Left hindlimb (tissue), 1 donor: ENCODE results near the gene SYT17.

Experiments
- DNase-seq: peaks from one replicate; pipeline ENCODE4 v3.0.0-alpha.2; 2018

Gene SYT17

DNA sequence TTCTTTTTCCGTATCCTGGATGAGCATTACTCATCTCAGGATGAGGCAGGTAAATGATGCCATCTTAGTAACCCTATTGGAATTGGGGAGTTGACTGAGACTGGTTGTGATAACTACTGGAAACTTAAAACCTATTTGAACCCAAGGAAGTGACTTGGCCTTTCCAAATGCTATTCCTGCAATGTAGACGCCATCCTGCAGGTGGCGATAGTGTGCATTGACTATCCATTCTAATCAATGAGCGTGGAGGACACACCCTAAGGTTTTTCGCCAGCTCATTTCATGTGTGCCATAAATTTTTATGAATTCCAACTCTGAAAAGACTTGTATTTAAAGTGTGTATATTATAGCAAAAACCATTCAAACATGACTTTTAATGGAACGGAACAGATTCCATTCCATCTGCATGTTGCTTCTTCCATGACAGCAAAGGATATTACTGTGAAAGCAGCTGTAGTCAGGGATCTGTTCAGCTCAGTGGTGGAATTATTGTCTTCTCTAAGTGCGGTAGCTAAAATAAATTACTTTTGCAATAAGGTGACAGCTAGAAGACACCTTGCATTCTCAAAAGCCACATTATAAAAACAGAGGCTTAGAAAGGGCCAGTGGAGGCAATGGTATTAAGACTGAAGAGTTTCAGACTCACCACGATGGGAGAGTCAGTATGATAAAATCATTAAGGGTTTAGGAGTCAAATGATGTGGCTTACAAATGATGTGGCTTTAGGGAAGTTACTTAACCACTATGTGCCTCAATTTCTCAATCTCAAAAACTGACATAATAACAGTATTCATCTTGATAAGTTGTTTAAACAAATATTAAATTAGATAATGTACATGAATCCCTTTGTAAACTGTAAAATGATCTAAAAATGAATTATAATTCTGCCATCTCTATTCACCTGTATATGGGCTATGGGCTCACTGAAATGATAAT, 55.5 kb downstream of the SYT17 start:
- no peak for DNase-seq

DNA sequence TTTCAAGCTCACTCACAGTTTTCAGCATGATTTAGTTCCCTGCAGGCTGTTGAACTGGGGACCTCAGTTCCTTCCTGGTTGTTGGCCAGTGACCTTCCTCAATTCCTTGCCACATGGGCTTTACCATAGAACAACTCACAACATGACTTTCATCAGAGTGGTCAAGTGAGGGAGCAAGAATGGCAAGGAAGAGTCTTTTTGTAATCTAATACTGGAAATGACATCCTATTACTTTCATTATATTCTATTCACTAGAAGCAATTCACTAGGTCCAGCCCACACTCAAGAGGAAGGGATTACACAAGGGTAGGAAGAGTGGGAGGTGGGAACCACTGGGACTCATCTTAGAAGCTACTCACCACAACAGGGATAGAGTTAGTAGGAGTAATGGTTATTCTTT, 57.6 kb downstream of the SYT17 start:
- no peak for DNase-seq

DNA sequence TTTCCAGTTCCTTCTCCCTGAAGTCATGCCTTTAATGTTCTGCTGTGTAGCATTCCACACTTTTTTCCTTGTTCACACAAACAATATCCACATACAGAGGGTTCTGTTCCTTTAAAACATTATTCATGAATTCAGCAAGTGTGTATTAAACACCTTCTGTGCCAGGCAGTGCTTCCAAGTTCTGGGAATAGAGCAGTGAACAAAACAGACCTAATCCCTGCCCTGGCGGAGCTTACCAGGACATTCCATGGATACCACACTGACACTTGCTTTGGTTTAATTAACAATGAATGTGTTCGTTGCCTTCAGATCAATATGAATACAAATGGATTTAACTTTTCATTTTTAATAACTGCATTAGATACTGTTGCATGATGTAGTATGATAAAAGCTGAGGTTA, 59.6 kb downstream of the SYT17 start:
- peak; percentile 43 for DNase-seq

DNA sequence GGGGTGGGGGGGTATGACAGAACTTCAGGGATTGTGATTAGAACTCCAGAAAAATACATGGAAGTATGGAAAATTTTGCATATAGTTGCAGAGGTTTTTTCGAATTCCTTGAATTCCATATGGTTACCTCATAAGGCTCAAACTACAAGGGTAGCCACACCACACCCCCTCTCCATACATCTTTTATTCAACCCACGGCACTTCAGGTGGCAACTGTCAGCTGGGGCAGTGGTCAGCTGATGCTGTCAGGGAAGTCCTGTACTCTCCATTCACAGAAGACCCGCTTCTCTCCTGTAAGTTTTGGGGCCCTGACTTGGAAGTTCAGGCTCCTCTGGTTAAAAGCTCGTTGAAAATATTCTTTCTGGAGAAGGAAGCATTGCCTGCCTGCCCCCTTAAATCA, 60.0 kb downstream of the SYT17 start:
- no peak for DNase-seq

DNA sequence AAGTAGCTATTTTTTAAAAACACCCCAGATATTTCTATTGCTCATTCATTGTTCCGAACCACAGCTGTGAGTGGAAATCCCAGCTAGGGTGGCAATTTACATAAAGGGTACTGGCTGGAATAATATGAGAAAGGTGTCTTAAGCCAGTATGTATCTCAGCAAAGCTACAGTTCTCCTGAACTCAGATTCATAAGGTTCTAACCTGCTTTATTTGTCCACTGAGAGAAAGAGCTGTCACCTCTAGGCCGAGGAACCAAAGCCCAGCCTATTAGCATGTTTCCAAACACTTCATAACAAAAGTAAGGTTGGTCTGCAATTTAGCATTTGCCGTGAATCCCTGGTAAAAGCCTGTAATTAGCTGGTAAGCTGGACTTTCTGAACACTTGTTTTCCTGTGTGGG, 60.5 kb downstream of the SYT17 start:
- DNase-seq: no peak

DNA sequence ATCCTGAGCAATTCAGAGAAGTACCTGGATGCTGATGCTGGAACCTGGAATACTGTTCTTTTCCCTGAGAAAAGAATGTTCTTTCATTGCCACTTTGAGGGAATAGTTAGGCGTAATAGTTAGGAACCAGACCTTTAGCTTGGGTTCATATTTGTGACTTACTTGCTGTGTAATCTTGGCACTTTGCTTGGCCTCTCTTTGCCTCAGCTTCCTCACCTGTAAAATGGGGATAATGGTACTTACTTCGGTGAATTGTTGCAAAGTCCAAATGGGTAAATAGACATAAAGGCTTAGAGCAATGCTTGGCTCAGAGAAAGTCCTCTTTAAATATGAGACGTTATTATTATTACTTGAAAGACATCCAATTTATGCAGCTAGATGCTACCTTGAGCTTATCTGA, 62.5 kb downstream of the SYT17 start:
- DNase-seq: no peak

DNA sequence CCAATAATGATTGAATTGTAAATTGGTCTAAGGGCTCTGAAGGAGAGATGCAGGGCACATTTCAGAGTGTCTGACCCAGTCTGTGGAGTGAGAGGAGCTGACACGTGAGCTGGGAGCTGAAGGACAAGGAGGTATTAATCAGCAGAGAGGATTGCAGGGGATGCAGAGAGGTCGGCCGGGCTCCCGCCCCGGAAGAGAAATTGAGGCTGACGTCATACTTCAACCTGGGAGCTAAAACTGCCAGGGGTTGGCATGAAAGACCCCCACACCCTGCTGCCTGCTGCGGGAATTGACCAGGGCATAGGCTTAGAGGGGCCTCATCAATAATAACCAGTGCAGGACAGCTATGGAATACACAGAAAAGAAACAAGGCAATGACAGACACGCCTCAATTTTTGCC, 63.8 kb downstream of the SYT17 start:
- no peak for DNase-seq

DNA sequence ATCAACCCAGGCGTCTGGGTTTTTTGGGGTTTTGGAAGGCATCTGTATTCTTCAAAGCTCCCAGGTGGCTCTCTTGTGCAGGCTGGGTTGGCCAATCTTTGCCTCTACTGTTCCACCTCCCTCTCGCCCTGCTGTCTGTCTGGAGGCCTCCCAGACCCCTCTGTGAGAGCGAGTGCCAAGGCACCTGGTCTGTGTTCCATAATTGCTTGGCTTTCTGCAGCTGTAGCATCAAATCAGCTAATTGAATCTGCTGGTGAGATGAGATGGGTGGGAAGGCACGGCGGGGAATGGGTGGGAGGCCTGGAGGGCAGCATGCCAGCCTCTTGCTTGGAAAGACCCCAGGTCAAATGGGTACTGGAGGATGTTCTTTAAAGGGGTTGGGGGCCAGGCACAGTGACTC, 64.9 kb downstream of the SYT17 start:
- no peak for DNase-seq

DNA sequence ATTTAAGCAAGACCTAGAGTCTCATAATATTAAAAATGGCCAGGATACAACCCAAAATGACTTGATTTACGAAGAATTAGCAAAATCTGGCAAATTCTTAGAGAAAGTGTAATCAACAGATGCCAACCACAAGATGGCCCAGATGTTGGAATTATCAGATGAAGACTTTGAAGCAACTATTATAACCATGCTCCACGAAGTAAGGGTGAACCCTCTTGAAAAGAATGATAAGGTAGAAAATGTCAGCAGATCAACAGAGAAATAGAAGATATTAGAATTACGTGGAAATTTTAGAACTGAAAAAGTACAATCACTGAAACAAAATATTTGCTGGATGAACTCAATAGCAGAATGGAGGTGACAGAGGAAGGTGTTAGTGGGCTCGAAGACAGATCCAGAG, 67.4 kb downstream of the SYT17 start:
- no peak for DNase-seq

DNA sequence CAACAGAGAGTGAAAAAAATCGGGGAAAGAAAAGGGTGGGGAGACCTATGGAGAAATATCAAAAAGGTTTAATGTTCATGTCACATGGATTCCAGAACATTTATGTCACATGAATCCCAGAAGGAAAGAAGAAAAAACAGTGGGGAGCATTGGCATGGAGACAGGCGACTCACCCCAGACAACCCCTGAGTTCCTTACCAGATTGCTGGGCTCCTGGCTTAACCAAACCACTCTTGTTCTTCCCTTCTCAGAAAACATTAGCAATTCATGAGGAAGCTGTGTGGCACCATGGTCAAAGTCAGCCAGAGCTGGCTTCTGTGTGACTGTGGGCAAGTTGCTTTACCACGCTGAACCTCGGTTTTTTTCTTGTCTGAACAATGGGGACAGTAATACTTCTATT, 67.8 kb downstream of the SYT17 start:
- DNase-seq: no peak

DNA sequence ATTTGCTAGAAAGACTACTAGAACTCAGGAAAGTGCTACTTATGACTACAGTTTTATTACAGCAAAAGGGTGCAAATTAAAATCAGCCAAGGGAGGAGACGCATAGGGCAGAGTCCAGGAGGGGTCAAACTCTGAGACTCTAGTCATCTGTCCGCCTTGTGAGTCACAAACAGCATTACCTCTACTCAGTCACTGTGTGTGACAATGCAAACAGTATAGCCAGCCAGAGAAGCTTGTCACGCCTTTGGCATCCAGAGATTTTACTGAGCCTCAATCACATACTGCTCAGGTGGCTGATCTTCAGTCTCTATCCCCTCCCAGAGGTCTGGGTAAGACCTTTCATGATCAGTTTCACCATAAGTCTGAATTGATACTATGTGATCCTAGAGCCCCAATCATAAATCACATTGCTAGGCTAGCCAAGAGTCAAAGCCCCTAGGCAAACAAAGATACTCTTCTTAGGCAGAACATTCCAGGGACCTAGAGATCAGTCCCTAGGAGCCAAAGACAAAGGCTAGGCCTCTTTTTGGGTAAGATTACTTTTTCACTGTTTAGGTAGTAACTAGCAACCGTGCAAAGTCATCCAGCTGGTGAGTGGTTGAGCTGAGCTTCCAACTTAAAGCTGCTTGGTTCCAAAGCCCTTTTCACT, 68.6 kb downstream of the SYT17 start:
- DNase-seq: no peak

DNA sequence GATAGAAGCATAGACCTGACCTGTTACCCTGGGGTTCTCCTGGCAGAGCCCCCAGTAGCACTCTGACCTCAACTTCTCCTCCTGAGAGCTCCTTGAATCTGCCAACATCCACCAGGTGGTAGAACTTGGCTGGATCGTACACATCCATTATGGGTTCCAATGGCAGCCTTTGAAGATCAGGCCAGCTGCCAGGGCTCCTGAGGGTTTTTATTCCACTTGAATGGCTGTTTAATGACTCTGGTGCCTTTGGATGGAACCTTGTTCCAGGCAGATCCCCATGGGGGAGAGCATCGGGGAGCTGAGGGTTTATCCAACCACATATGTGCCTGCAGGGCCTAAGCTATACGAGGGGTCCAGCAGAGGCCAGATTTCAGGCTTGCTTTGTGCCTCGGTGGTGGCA, 70.4 kb downstream of the SYT17 start:
- DNase-seq: no peak

DNA sequence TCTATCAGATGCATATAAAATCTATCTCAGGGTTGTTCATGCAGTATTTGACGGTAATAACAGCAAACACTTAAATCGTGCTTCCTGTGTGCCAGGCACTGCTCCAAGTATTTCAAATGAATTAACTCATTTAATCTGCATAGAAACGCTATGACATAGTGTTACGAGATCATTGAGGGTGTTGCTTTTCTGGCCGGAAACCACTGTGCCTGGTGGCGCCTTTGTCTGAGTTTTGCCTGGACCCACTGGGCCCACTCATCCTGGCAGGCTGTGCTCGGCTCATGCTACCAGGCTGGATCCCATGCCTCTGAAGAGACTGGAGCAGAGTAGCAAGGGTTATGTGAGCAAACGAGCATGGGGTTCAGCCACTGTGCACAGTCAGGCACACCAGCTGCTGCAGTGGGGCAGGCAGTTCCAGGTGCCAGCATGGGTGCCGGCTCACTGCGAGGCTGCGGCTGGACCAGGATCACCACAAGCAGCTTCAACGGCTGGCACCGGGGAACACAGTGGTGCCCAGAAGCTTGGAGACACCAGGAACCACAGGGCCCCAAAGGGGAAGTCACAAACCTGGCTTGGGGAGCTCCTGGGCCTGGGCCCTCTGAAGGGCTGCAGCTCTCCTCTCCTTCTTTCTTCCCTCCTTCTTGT, 71.6 kb downstream of the SYT17 start:
- no peak for DNase-seq

DNA sequence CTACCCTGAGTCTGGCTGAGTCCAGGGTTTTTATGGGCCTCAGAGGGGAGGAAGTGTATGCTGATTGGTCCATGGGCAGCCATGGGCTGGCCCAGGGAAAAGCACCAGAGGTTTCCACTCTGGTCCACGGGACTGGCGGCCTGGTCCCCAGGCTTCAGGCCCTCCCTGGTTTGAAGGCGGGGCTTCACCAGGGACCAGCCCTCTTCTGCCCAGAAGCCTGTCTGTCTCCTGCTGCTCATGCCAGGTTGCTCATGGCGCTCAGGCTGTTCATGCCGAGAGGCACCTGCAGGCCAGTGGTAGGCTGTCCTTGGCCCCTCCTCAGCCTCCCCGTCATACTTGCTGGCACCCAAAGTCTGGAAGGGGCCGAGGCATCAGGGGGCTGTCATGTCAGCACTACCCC, 72.5 kb downstream of the SYT17 start:
- DNase-seq: no peak

DNA sequence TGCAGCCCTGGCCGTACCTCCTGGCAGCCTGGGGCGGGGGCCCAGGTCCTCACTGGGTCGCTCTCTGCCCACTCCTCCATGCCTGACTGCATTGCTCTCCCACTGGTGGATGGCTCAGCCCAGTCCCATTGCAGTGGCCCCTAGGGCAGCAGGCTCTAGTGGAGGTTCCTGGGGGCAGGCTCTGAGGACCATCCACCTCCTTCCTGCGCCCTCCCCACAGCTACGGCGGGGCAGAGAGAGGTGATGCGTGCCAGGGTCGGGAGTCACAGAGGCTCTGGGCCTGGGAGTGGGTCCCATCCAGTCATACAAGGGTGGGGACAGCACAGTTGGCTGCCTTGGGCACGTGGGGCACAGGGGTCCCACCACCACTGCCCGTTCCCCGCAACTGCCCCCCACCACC, 73.5 kb downstream of the SYT17 start:
- DNase-seq: no peak

DNA sequence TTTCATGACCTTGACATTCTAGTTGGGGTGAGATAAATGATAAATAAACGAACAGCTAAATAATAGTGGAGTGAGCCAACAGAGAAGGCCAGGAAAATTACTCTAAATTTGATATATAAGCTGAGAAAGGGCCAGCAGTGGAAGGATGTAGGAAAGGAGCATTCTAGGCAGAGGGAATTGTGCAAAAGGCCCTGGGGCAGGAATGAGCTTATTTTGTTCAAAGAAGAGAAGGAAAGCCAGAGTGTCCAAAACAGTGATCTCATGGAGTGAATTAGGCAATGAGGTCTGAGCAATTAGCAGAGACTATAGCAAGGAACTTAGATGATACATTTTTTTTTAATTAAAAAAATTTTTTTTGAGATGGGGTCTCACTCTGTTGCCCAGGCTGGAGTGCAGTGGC, 74.1 kb downstream of the SYT17 start:
- no peak for DNase-seq

DNA sequence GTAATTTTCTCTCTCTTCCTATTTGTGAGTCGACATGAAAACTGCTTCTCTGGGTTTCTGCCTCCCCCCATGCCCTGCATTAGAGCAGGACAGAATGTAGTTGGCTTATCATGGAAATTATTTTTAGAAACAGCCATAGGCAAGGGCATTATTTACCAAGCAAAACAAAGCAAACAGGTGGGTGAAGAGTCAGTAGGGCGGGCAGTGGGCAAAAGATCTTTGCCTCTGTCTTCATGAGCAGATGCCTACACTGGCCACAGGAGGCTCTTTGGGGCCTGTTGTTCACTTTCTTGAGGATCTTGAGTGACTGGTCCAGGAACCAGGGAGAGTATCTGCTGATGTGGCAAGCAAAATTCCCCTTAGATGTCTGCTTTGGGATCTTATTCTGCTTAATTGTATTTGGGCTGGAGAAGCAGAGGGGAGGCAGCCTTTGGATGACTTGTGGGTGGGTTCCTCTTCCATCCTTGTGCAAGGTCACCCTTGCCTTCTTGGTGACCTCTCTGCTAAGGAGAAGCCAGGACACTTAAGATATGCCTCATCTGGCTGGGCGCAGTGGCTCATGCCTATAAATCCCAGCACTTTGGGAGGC, 75.0 kb downstream of the SYT17 start:
- no peak for DNase-seq

DNA sequence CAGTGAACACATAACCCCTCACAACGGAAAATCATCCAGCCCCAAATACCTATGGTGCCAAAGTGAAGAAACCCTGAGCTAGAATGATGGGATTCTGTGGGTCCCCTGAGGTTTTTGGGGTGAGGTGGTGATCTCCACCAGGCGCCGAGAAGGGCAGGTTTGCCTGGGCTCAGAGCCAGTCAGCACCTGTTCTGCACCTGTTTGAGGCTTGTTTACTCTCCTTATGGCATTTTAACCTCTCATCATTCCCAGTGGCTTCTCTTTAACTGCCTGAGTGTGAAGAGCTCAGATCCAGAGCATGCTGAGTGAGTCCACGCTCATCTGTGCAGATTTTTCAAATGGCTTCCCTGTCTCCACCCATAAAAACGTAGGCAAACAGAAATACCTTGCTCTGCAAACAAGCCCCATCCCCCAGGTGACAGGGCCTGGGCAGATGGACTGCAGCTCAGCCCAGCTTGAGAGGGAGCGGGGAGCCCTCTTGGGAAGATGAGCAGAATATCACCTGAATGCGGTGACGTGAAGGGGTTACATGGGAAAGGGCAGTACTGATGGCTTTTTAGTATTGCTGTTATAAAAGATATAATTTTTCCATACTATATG, 77.4 kb downstream of the SYT17 start:
- no peak for DNase-seq

DNA sequence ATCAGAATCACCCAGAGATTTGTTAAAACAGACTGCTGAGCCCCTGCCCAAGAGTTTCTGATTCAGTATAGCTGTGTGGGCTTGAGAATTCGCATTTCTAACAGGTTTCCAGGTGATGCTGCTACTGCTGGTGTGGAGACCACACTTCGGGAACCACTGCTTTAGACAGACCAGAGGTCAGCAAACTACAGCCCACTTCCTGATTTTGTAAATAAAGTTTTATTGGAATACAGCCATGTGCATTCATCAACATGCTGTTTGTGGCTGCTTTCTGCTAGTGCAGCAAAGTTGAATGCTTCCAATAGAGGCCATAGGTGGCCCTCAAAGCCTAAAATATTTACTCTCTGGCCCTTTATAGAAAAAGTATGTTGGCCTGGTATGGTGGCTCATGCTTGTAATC, 84.9 kb downstream of the SYT17 start:
- DNase-seq: no peak

DNA sequence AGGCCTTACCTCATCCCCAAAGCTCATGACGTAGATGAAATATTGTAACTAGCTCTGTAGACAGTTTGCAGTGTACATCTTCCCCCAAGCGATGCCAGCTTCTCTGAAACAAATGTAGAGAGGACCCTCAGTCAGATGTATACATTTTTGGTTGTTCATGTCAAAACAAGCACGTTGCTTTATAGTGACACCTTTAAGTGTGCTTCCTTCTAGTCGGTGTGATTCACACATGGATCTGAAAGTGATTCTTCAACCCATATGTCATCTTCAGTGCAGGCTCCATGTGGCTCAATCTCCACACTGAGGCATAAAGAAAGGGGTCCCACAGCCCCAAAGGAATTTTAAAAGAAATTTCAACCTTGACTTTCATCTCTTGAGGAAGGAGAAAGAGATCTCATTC, 86.6 kb downstream of the SYT17 start:
- no peak for DNase-seq

DNA sequence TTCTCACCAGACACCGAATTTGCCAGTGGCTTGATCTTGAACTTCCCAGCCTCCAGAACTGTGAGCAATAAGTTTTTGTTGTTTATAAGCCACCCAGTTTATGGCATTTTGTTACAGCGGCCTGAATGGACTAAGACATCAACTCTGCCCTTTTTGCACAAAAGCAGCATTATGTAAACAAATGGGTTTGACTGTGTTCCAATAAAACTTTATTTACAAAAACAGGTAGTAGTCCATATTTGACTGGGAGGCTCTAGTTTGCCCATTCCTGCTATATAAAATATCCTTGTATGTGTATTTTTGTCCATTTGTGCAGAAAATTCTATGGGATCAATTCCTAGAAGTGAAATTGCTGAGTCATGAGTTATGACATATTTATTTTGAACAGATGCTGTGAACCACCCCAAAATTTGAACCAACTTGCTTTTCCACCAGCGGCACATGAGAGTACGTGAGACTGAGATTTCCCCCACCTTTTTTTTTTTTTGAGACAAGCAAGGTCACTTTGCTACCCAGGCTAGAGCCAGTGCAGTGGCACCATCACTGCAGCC, 96.2 kb downstream of the SYT17 start:
- no peak for DNase-seq

DNA sequence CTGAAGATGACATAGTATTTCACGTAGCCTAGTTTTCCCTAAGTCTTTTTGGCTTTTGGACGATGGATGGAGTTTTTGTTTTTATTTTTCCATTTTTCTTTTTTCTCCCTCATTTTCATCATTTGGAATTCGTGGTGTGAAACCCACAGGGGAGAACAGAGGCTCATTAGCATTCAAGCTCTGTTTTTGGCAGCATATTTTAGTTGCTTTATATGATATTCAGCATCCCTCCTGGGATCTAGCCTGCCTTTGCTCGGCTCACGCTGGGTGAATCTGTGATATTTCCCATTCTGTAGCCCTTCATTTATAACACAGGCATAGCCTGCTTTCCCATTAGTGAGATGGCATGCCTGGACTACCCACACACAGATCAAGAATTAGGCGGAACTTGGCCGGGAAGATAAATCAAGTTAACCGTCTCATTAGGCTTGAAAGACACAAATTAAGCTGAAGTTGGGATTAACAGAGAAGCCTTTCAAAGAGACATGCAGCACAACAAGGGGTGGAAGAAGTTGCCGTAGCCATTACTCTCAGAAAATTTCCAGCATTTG, 97.4 kb downstream of the SYT17 start:
- DNase-seq: no peak

DNA sequence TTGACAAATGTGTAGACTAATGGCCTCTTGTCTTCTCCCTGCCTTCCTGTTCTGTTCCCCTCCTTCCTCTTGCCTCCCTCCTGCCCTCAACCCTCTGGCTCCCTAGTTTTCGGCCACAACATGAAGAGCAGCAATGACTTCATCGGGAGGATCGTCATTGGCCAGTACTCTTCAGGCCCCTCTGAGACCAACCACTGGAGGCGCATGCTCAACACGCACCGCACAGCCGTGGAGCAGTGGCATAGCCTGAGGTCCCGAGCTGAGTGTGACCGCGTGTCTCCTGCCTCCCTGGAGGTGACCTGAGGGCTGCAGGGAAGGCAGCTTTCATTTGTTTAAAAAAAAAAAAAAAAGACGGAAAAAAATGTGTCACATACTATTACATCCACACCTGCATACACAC, 98.7 kb downstream of the SYT17 start:
- DNase-seq: no peak
